CD4-positive, alpha-beta memory T cell (primary cell): ENCODE results near the gene ZYX. TPM values are rescaled to one million over a fixed set of nuclear protein-coding genes. Genes with fewer than 3 reads are reported as not detected.
A peak's percentile ranks its signal among the peaks of the same experiment; 100 is the strongest.
"Not testable (repeated sequence)": the region's sequence is repeated elsewhere in the genome, so short reads cannot be mapped to it uniquely, and the experiment has no call there.

Experiments used
- CTCF ChIA-PET: fragments of 350-600 bp; sonication (Branson Sonifier 250); formaldehyde crosslinking; loops from one replicate; lab custom pipeline; 2021; ENCODE audit warnings: inconsistent platforms; ENCODE audit not compliant: partially characterized antibody; lab: Charles Lee
- POLR2A ChIA-PET: fragments of 350-600 bp; sonication (Branson Sonifier 250); formaldehyde crosslinking; loops from one replicate; lab custom pipeline; 2021; ENCODE audit not compliant: partially characterized antibody; lab: Charles Lee
- DNase-seq, 5 donors: peaks; one replicate each; pipeline versions ENCODE4 v3.0.0 to v3.0.0-alpha.2; 2020 to 2022; ENCODE audit warnings: mixed read lengths in 1 of 5
- H3K27ac ChIP-seq: one replicate; pipeline ENCODE4 v1.7.0; 2013; ENCODE audit warnings: low read depth, low read length
- H3K27me3 ChIP-seq: 2 replicates; pipeline ENCODE4 v1.7.0; 2013; ENCODE audit warnings: mild to moderate bottlenecking, low read length, moderate library complexity; ENCODE audit not compliant: insufficient read depth
- H3K36me3 ChIP-seq: 2 replicates; pipeline ENCODE4 v1.7.0; 2013; ENCODE audit warnings: mild to moderate bottlenecking, low read length, moderate library complexity; ENCODE audit not compliant: insufficient read depth
- H3K4me1 ChIP-seq: 2 replicates; pipeline ENCODE4 v1.7.0; 2013; ENCODE audit warnings: mild to moderate bottlenecking, low read length, moderate library complexity; ENCODE audit not compliant: insufficient read depth
- H3K4me3 ChIP-seq, 2 donors: one replicate each; pipeline ENCODE4 v1.7.0; 2013; ENCODE audit warnings: low read length in 2 of 2, mild to moderate bottlenecking in 1 of 2
- H3K9me3 ChIP-seq, 2 donors: one replicate each; pipeline ENCODE4 v1.7.0; 2013; ENCODE audit warnings: low read length in 2 of 2, control low read depth in 1 of 2; ENCODE audit not compliant: control insufficient read depth in 1 of 2
- H3K27ac Mint-ChIP-seq, 7 donors: one replicate each; pipeline ENCODE4 v1.8.0; 2020 to 2021; ENCODE audit warnings: mixed read lengths in 7 of 7, mild to moderate bottlenecking in 6 of 7, inconsistent platforms in 3 of 7, moderate library complexity in 3 of 7
- H3K27me3 Mint-ChIP-seq, 2 donors: one replicate each; pipeline ENCODE4 v1.8.0; 2020 to 2021; ENCODE audit warnings: mixed read lengths in 2 of 2
- H3K36me3 Mint-ChIP-seq, 2 donors: one replicate each; pipeline ENCODE4 v1.8.0; 2020 to 2021; ENCODE audit warnings: mixed read lengths in 2 of 2, inconsistent platforms in 1 of 2, mild to moderate bottlenecking in 1 of 2
- H3K4me1 Mint-ChIP-seq, 4 donors: one replicate each; pipeline ENCODE4 v1.8.0; 2020 to 2021; ENCODE audit warnings: mixed read lengths in 4 of 4, mild to moderate bottlenecking in 1 of 4
- H3K4me3 Mint-ChIP-seq, 8 donors: one replicate each; pipeline ENCODE4 v1.8.0; 2020 to 2021; ENCODE audit warnings: mixed read lengths in 8 of 8, mild to moderate bottlenecking in 7 of 8, moderate library complexity in 6 of 8, inconsistent platforms in 3 of 8
- H3K9me3 Mint-ChIP-seq, 8 donors: one replicate each; pipeline ENCODE4 v1.8.0; 2020 to 2021; ENCODE audit warnings: mixed read lengths in 8 of 8, mild to moderate bottlenecking in 5 of 8, inconsistent platforms in 3 of 8, moderate library complexity in 1 of 8
- intact Hi-C: fragments of 100-400 bp; cut with micrococcal nuclease; formaldehyde crosslinking; loops from one replicate; pipeline ENCODE4 v1.15.1; 2023
- polyA plus RNA-seq, 2 donors: library from polyadenylated mRNA; unstranded; fragments of 300-500 nt; fragmentation: Illumina TruSeq; gene quantifications; one replicate each; pipeline ENCODE4 v1.2.3, GENCODE V29; 2021
- total RNA-seq, 2 experiments: library from RNA; stranded (reverse); gene quantifications; one replicate each; pipeline ENCODE4 v1.2.3, GENCODE V29; 2021

ZYX gene
- total and polyA plus RNA-seq, 4 experiments from 2014 or later = 55.7 to 148 (median 145) TPM

GRCh38 chr7:143408252-143408685 is 27.1 kb downstream of the ZYX start:
- Mint-ChIP-seq H3K36me3 (peaks cover 0 to 6% of the 10 kb centered on the region in 2 donors), H3K4me1 (peaks cover 51 to 79% (median 60%) of the 10 kb centered on the region in 4 donors), H3K9me3 (peaks cover 0 to 2% (median 0%) of the 10 kb centered on the region in 8 donors), H3K4me3 (peak overlapping the region; percentile 89 to 97 (median 92)), H3K27me3 (no peaks in the 10 kb centered on the region), H3K27ac (peak overlapping the region in 6 of 7 donors; percentile 76 to 96 (median 96))
- intact Hi-C loops = loop anchor here (1.0 to 2.0 kb wide), 4 partner anchors 28 to 120 kb away; partner anchors contain the start of gene CASP2
- Histone ChIP-seq H3K4me3 (peak overlapping the region; percentile 58 to 66), H3K9me3 (no peaks in the 10 kb centered on the region), H3K27me3 (no peaks in the 10 kb centered on the region), H3K27ac (peak overlapping the region; percentile 15), H3K4me1 (peaks cover 48% of the 10 kb centered on the region), H3K36me3 (no peaks in the 10 kb centered on the region)
- ChIA-PET CTCF (interaction anchor here (0.7 to 9.8 kb wide), 20 partner anchors 8 to 168 kb away, joined by 3 to 129 read pairs (median 5); partner anchors contain the start of genes GSTK1 and ZYX), POLR2A (interaction anchor here (0.8 to 10.9 kb wide), 22 partner anchors 12 to 617 kb away, joined by 3 to 215 read pairs (median 6); partner anchors contain the start of genes CASP2, FAM131B, GSTK1 and ZYX)
- DNase-seq = no peak

DNA sequence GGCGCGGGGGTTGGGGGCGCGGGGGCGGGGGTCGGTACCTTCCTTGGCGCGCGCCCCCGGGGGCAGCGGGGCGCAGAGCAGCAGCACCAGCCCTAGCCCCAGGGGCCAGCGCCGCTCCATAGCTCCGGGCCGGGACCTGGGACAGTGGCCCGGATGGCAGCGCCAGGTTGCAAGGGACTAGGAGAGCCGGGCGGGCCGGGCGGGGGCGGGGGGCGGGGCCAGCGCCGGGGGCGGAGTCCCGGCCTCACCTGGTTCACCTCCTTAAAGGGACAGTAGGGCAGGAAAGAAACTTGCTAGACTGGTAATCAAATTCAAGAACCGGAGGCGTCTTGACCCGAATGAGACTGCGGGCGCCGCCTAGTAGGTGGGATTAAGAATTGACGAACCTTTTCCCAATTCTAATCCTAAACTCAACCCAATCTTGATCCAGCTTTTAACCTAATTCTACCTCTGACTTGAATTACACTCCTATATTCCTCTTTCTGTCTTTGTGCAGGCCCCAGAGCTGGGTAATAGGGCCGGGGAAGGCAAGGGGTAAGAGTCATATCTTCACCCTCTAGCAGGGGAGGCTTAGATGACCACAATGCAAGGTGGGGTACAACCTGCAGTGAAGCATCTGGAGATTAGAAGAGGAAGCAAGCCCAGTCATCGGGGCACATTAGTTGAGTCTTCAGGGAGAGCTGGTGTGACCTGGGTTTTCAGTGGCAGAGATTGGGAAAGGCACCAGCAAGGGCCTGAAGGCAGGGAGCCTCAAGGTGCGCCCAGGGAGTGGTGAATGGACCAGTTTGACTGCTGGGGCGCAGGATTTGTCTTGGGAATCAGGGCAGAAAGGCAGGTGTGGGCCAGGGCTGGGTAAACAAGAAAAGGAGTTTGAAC is 27.8 kb downstream of the ZYX start, which contains the start of gene EPHA1:
Gene EPHA1, minus strand, starts transcription at position 171 of the 876 bp plus-strand sequence. Its CDS starts 51 bp downstream, at position 120.
- peak; percentile 52 to 62 (median 57) for DNase-seq
- no peaks in the 10 kb centered on the region for H3K27me3 ChIP-seq
- H3K27ac Mint-ChIP-seq = peak within 1 kb of the TSS; percentile 76 to 96 (median 96)
- no peaks in the 10 kb centered on the region for H3K27me3 Mint-ChIP-seq
- peaks cover 48% of the 10 kb centered on the region for H3K4me1 ChIP-seq
- no peaks in the 10 kb centered on the region for H3K9me3 ChIP-seq
- H3K9me3 Mint-ChIP-seq = peaks cover 0 to 2% (median 0%) of the 10 kb centered on the region in 8 donors
- ChIA-PET POLR2A (interaction anchor here (0.9 to 10.9 kb wide), 16 partner anchors 12 to 601 kb away, joined by 3 to 215 read pairs (median 8); partner anchors contain the start of genes CASP2, FAM131B and ZYX), CTCF (interaction anchor here (0.6 to 9.8 kb wide), 19 partner anchors 7 to 169 kb away, joined by 3 to 129 read pairs (median 5); partner anchors contain the start of genes GSTK1 and ZYX)
- intact Hi-C loops = loop anchor here (1.0 to 2.0 kb wide), 5 partner anchors 29 to 169 kb away; partner anchors contain the start of gene CASP2
- H3K27ac ChIP-seq = peak within 1 kb of the TSS; percentile 15
- peak within 1 kb of the TSS; percentile 58 to 66 for H3K4me3 ChIP-seq
- H3K4me3 Mint-ChIP-seq = peak within 1 kb of the TSS; percentile 89 to 97 (median 92)
- peaks cover 47 to 73% (median 55%) of the 10 kb centered on the region in 4 donors for H3K4me1 Mint-ChIP-seq
- H3K36me3 Mint-ChIP-seq = peaks cover 0 to 5% of the 10 kb centered on the region in 2 donors
- no peaks in the 10 kb centered on the region for H3K36me3 ChIP-seq

DNA sequence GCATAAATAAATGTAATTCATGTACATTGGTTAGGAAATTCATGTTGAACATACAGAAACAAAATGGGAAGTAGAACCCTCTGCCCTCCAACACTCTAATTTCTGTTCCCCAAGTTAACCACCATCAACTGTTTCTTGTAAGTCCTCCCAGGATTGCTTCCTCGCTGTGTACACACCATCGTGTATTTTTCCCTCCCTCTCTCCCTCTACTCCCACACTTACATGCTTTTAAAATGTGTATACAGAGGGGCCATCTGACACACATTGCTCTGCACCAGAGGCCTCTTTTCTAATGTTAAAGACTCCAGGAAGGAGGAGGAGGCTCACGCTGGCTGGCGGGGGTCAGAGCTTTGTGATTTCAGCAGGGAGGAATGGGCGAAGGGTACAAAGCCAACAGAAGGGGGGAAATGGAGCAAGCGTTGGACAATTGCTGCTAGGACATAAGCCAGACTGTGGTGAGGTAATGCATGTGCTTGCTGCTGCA is 29.4 kb downstream of the ZYX start:
- no peak overlapping the region for H3K4me3 ChIP-seq
- peaks cover 35 to 58% (median 42%) of the 10 kb centered on the region in 4 donors for H3K4me1 Mint-ChIP-seq
- peak overlapping the region in 2 of 8 donors; percentile 25 to 40 for H3K4me3 Mint-ChIP-seq
- no peaks in the 10 kb centered on the region for H3K9me3 ChIP-seq
- intact Hi-C loops = no loop called here
- H3K27me3 ChIP-seq = no peaks in the 10 kb centered on the region
- peaks cover 39% of the 10 kb centered on the region for H3K4me1 ChIP-seq
- CTCF ChIA-PET = interaction anchor here (1.1 to 9.8 kb wide), 7 partner anchors 29 to 170 kb away, joined by 3 to 129 read pairs (median 8); partner anchors contain the start of gene ZYX
- no peaks in the 10 kb centered on the region for H3K36me3 ChIP-seq
- peaks cover 0 to under 1% (median 0%) of the 10 kb centered on the region in 8 donors for H3K9me3 Mint-ChIP-seq
- no peaks in the 10 kb centered on the region for H3K27me3 Mint-ChIP-seq
- POLR2A ChIA-PET = interaction anchor here (1.0 to 10.9 kb wide), 2 partner anchors 28 to 111 kb away, joined by 3 to 215 read pairs; partner anchors contain the start of gene ZYX
- H3K27ac Mint-ChIP-seq = peak overlapping the region in 3 of 7 donors; percentile 13 to 73 (median 71)
- no peak overlapping the region for H3K27ac ChIP-seq
- DNase-seq = no peak
- H3K36me3 Mint-ChIP-seq = peaks cover 2 to 5% of the 10 kb centered on the region in 2 donors

GRCh38 chr7:143411976-143412708 is 31.0 kb downstream of the ZYX start:
- intact Hi-C loops = no loop called here
- Histone ChIP-seq H3K4me3 (no peak overlapping the region), H3K27me3 (no peaks in the 10 kb centered on the region), H3K4me1 (peaks cover 23% of the 10 kb centered on the region), H3K9me3 (no peaks in the 10 kb centered on the region), H3K27ac (no peak overlapping the region), H3K36me3 (no peaks in the 10 kb centered on the region)
- H3K27ac Mint-ChIP-seq = peak overlapping the region in 2 of 7 donors; percentile 46 to 73
- H3K4me3 Mint-ChIP-seq = peak overlapping the region in 1 of 8 donors; percentile 18
- H3K4me1 Mint-ChIP-seq = peaks cover 25 to 42% (median 30%) of the 10 kb centered on the region in 4 donors
- H3K9me3 Mint-ChIP-seq = no peaks in the 10 kb centered on the region
- H3K36me3 Mint-ChIP-seq = peaks cover 2 to 5% of the 10 kb centered on the region in 2 donors
- ChIA-PET CTCF (interaction anchor here (1.0 to 1.6 kb wide), 3 partner anchors 163 to 534 kb away, joined by 3 to 8 read pairs (median 3); no protein-coding TSS in a partner anchor), POLR2A (no interaction called here)
- no peaks in the 10 kb centered on the region for H3K27me3 Mint-ChIP-seq
- no peak for DNase-seq

DNA sequence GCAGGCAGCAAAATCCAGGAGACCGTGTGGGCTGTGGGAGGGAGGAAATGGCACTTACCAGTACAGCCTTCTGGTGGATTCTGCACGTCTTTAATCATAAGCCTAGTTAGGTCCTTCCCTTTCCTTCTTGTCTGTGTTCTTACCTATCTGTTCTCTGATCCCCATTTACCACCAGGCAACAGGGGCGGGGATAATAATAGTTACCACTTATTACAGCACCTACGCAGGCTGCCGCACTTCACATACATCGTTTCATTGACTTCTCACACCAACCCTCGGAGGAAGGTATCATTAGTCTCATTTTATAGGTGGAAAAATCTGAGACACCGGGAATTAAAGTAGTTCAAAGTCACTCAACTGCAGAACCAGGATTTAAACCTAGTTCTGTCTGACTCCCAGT is 32.0 kb downstream of the ZYX start:
- H3K4me1 ChIP-seq = peaks cover 13% of the 10 kb centered on the region
- H3K27me3 ChIP-seq = no peaks in the 10 kb centered on the region
- ChIA-PET CTCF (no interaction called here), POLR2A (no interaction called here)
- H3K9me3 Mint-ChIP-seq = no peaks in the 10 kb centered on the region
- no peak overlapping the region for H3K27ac Mint-ChIP-seq
- intact Hi-C loops = no loop called here
- H3K4me3 Mint-ChIP-seq = peak overlapping the region in 1 of 8 donors; percentile 55
- no peaks in the 10 kb centered on the region for H3K9me3 ChIP-seq
- peaks cover 16 to 37% (median 21%) of the 10 kb centered on the region in 4 donors for H3K4me1 Mint-ChIP-seq
- no peak overlapping the region for H3K4me3 ChIP-seq
- H3K27me3 Mint-ChIP-seq = no peaks in the 10 kb centered on the region
- no peaks in the 10 kb centered on the region for H3K36me3 ChIP-seq
- H3K36me3 Mint-ChIP-seq = peaks cover 2 to 5% of the 10 kb centered on the region in 2 donors
- DNase-seq = no peak
- no peak overlapping the region for H3K27ac ChIP-seq

DNA sequence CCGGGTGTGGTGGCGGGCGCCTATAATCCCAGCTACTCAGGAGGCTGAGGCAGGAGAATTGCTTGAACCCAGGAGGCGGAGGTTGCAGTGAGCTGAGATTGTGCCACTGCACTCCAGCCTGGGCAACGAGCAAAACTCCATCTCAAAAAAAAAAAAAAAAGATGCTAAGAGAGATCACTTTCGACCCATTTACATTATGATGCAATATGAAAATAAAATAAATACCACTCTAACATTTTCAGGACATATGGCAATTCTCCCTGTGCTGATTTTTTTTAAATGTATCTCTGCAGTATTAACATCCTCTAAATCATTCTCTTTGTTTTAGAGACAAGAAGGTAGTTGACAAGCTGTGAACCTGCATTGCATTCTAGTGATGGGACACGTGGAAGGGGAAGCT is 34.1 kb downstream of the ZYX start:
- H3K36me3 ChIP-seq, H3K27me3 Mint-ChIP-seq, H3K27ac ChIP-seq, H3K4me1 ChIP-seq, H3K9me3 ChIP-seq, H3K27me3 ChIP-seq, H3K9me3 Mint-ChIP-seq, H3K4me3 Mint-ChIP-seq, H3K4me3 ChIP-seq, intact Hi-C loops, DNase-seq: not testable (repeated sequence)
- H3K4me1 Mint-ChIP-seq = peaks cover 5 to 22% (median 11%) of the 10 kb centered on the region in 4 donors
- H3K27ac Mint-ChIP-seq = peak overlapping the region in 1 of 7 donors; percentile 29
- ChIA-PET CTCF (interaction anchor here (0.8 to 4.6 kb wide), 19 partner anchors 7 to 175 kb away, joined by 3 to 104 read pairs (median 11); partner anchors contain the start of genes EPHA1 and GSTK1), POLR2A (interaction anchor here (0.7 to 1.2 kb wide), 2 partner anchors 40 to 60 kb away, joined by 3 read pairs; no protein-coding TSS in a partner anchor)
- H3K36me3 Mint-ChIP-seq = peaks cover 4 to 24% of the 10 kb centered on the region in 2 donors
